ENCODE data around the gene IFNA4.

Gene IFNA4

DNA sequence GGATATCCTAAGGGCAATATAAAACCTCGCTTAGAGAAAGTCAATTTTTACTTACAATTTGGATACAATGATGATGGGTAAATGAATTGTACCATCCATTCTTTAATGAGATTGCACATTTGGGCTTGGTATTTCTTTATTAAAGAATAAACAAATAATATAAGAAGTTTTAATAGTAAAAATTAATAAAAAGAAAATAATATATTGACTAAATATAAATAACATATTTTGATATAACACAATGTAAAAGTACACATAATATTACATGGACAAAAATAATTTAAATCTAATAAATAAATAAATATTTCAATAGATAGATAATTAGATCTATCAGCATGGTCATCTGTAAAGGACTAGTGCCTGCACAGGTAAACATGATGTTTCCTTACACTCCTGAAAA, 21.9 kb downstream of the IFNA4 start:
- no peak for DNase-seq

DNA sequence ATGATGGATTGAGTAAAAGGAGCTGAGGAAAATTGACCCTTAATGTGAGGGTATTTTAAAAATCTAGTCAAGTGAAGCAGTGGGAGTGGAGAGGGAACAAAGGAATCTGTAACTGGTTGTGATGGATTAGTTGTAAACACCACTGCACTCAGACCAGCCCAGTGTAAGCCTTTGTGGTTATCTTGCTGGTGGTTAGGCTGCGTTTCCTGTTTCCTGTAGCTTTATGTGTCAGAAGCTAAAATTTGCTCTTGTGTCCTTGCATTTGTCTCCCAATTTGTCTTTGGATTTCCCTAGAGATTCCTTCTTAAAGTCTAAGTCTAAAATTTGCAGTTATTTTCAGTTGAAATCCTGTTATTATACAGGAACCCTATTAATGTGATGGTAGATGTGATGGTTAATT, 27.2 kb downstream of the IFNA4 start:
- no peak for DNase-seq

DNA sequence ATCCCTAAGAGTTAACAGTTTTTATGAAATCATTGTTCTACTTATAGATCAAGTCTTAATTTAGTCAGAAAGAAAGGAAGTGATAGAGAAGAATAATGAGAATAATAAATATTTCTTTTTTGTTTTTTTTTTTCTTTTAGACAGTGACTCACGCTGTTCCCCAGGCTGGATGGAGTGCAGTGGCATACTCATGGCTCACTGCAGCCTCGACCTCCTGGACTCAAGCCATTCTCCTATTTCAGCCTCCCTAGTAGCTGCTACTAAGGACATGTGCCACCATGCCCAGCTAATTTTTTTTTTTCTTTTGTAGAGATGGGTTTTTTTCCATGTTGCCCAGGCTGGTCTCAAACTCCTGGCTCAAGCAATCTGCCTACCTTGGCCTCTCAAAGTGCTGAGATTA, 31.9 kb downstream of the IFNA4 start:
- no peak for DNase-seq

DNA sequence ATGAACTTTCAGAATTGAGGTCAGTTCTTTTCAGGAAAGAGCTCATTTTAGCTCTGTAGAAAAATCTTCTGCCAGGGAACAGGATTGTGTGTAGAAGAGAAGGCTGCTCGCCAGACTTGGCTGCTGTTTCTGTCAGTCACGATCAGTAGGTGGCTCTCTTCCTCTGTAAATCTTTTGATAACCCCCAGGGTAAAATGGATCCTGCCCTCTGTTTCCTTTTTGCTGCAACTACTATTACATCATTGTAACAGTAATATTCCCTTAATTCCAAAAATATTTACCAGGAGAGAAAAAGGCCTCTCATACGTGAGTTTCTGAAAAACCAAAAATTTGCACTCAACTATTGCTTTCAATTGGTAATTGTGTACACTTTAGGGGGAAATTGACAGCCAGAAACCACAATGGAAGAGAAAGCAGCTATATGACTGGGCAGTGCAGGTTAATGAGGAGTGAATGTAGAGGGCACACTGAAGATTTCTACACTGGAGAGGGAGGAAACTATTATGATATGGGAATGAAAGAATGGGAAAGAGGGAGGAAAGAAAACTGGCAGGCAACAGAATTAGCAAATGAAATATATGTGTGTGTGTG, 33.3 kb downstream of the IFNA4 start:
- peak; percentile 0 for DNase-seq

DNA sequence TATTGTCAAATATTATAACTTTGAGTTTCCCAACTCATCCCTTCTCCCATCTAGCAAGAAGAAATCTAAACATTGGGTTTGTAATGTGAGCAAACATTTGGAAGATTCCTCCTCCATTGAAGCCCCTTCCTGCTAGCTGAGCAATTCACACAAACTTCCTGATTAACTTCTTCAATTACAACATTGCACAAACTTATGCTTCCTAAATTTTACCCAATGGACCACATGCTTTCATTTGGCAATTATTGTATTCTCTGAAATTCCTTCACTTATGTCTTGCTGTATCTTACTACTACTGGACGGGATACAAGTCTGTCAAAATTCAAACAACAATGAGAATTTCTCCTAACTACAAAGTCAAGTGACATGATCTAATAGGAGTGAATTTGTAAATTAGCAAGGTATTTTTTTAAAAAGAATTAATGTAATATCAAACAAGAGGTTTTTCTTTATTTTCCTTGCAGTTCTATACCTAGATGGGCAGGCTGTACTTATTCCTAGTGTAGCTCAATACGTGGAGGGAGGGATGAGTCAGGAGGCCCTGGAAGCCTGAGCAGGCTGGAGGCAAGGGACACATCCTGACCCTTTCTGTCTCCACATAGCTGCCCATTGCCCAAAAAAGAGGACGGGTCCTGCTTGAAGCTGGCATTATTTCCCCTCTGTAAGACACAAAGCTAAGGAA, 33.9 kb downstream of the IFNA4 start:
- DNase-seq, result no peak

DNA sequence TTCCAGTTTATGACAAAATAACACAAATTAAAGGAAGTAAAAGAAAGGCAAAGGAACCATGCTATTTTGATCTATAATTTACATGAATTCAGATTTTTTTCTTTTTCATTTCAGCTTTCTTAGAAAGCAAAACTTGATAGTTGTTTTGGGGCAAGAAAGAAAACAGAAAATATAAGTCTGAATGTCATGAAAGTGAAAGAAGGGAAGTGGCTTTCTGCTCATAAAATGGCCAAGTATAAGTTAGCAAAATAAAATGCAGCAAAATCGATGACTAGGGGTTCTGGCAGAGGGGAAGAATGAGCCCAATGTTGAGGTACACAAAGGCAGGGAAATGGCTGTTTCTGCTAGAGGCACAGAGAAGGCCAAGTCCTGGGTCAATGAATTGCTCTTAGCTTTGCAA, 42.8 kb downstream of the IFNA4 start:
- DNase-seq, result no peak

DNA sequence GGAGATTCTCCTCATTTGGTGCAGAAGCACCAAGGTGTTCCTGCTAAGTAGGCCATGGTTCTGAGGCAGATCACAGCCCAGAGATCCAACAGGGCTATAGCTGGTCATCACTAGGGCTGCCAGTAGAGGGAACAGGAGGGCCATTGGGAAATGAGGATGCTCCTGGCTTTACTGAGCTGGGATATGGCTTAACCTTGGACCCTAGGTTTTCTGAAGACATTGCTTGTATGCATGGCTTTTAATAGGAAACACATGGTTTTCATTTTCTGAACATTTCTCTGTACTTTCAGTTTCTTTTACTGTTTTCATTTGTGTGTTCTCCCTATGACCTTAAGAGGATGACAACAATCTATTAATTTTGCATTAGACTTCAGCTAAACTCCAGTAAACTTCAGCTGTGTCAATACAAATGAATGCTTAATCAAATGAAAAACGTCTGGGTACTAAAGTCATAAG, 45.9 kb downstream of the IFNA4 start, which contains the start of gene IFNW1:
TSS of gene IFNW1 (minus strand) at position 406 of the 456 bp plus-strand sequence. CDS start at position 144, 262 bp downstream.
- DNase-seq, result no peak

DNA sequence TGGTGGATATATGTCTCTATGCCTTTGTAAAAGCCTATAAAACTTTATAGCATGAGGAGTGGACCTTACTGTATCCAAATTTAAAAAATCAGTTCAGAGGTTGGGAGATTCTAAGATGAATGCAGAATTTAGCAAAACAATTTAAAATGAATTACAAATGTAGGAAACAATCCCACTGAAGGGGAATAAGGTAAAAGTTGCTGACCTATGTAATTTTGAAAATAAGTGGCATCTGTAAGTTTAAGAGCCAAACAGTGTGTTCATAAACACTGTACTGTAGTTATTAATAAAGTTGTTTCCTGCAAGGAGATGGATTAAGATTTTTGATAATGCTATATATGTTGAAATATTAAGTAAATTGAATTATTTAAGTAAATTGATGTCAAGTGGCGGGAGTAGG, 50.4 kb downstream of the IFNA4 start:
- DNase-seq, result no peak

Measured in NCI-H510A treated with DMSO at 0.1 percent for 48 hours (cell line).